Neuronal stem cell (in vitro differentiated cells): Measurements from ENCODE around the gene NANOS2.
A peak's percentile ranks its signal among the peaks of the same experiment; 100 is the strongest.

Experiments used
- DNase-seq: peaks from one replicate; pipeline ENCODE4 v3.0.0-alpha.2; 2013; ENCODE audit warnings: low spot score
- H2AFZ ChIP-seq: one replicate; pipeline ENCODE4 v1.6.1; 2013; ENCODE audit warnings: mild to moderate bottlenecking, low read length, inconsistent platforms
- H2AK5ac ChIP-seq: 2 replicates; pipeline ENCODE4 v1.6.1; 2013; ENCODE audit warnings: low read depth, mild to moderate bottlenecking, inconsistent platforms, low read length, moderate library complexity, mixed read lengths
- H2BK120ac ChIP-seq: 2 replicates; pipeline ENCODE4 v1.6.1; 2013; ENCODE audit warnings: low read depth, mild to moderate bottlenecking, inconsistent platforms, low read length, moderate library complexity, mixed read lengths
- H2BK12ac ChIP-seq: one replicate; pipeline ENCODE4 v1.6.1; 2013; ENCODE audit warnings: low read length, inconsistent platforms
- H2BK15ac ChIP-seq: 2 replicates; pipeline ENCODE4 v1.6.1; 2013; ENCODE audit warnings: mild to moderate bottlenecking, low read length, inconsistent platforms, mixed read lengths
- H2BK5ac ChIP-seq: one replicate; pipeline ENCODE4 v1.6.1; 2013; ENCODE audit warnings: inconsistent platforms, mild to moderate bottlenecking, low read length, moderate library complexity
- H3K14ac ChIP-seq: one replicate; pipeline ENCODE4 v1.6.1; 2013; ENCODE audit warnings: low read length, inconsistent platforms
- H3K18ac ChIP-seq: 2 replicates; pipeline ENCODE4 v1.6.1; 2013; ENCODE audit warnings: low read length, inconsistent platforms
- H3K23ac ChIP-seq: 2 replicates; pipeline ENCODE4 v1.6.1; 2013; ENCODE audit warnings: low read depth, mild to moderate bottlenecking, mixed read lengths, low read length, inconsistent platforms; ENCODE audit not compliant: poor library complexity
- H3K27ac ChIP-seq: replicated peaks from 3 replicates; pipeline ENCODE4 v1.5.1; 2013; ENCODE audit warnings: low read length, inconsistent platforms
- H3K27me3 ChIP-seq, 3 experiments: 2 replicates each; pipeline ENCODE4 v1.6.1; 2013; ENCODE audit warnings: low read length in 3 of 3, mild to moderate bottlenecking in 2 of 3, inconsistent platforms in 1 of 3, low read depth in 1 of 3, mixed read lengths in 1 of 3, moderate library complexity in 1 of 3; ENCODE audit not compliant: control insufficient read depth in 3 of 3, insufficient read depth in 3 of 3
- H3K36me3 ChIP-seq, 2 donors: replicated peaks in 1 of 2; 2 replicates each; pipeline ENCODE4 v1.6.1; 2013; ENCODE audit warnings: low read length in 2 of 2; ENCODE audit not compliant: control insufficient read depth in 2 of 2, insufficient read depth in 2 of 2
- H3K4ac ChIP-seq: 2 replicates; pipeline ENCODE4 v1.6.1; 2013; ENCODE audit warnings: inconsistent platforms, mild to moderate bottlenecking, low read length, moderate library complexity
- H3K4me1 ChIP-seq, 2 donors: 1 replicate in 1 of 2; 2 replicates in 1 of 2; pipeline ENCODE4 v1.6.1; 2013; ENCODE audit warnings: low read length in 2 of 2, low read depth in 1 of 2; ENCODE audit not compliant: control insufficient read depth in 2 of 2, insufficient read depth in 1 of 2
- H3K4me2 ChIP-seq: one replicate; pipeline ENCODE4 v1.6.1; 2013; ENCODE audit warnings: mild to moderate bottlenecking, low read length, inconsistent platforms; ENCODE audit not compliant: insufficient read depth, poor library complexity, severe bottlenecking
- H3K4me3 ChIP-seq, 2 donors: 2 replicates each; pipeline ENCODE4 v1.5.1; 2013; ENCODE audit warnings: low read length in 2 of 2, mild to moderate bottlenecking in 2 of 2, inconsistent platforms in 1 of 2, moderate library complexity in 1 of 2
- H3K79me1 ChIP-seq: one replicate; pipeline ENCODE4 v1.6.1; 2013; ENCODE audit warnings: low read depth, mild to moderate bottlenecking, inconsistent platforms, low read length, moderate library complexity
- H3K9ac ChIP-seq: one replicate; pipeline ENCODE4 v1.6.1; 2013; ENCODE audit warnings: mild to moderate bottlenecking, low read depth, low read length, inconsistent platforms; ENCODE audit not compliant: poor library complexity
- H3K9me3 ChIP-seq, 2 donors: replicated peaks in 1 of 2; 2 replicates each; pipeline versions ENCODE3 to v1.6.1; 2013; ENCODE audit warnings: low read length in 2 of 2, mild to moderate bottlenecking in 2 of 2, inconsistent platforms in 1 of 2, low read depth in 1 of 2, mixed read lengths in 1 of 2, moderate library complexity in 1 of 2; ENCODE audit not compliant: control insufficient read depth in 2 of 2, insufficient read depth in 1 of 2
- H4K8ac ChIP-seq: one replicate; pipeline ENCODE4 v1.6.1; 2013; ENCODE audit warnings: low read depth, mild to moderate bottlenecking, inconsistent platforms, low read length, moderate library complexity
- H4K91ac ChIP-seq: one replicate; pipeline ENCODE4 v1.6.1; 2013; ENCODE audit warnings: low read length, low read depth, mild to moderate bottlenecking, inconsistent platforms; ENCODE audit not compliant: poor library complexity
- WGBS, 2 donors: extraction: QIAGEN DNeasy Blood & Tissue Kit; methylation state at CpG; one replicate each; pipeline ENCODE4 v1.1.7; 2013; ENCODE audit warnings: missing lambda C conversion rate in 2 of 2, mixed read lengths in 1 of 2; ENCODE audit not compliant: insufficient read length in 2 of 2, insufficient replicate concordance in 1 of 2; ENCODE audit errors: extremely low coverage in 2 of 2; 5-methylcytosine and 5-hydroxymethylcytosine counted together

Gene NANOS2

DNA sequence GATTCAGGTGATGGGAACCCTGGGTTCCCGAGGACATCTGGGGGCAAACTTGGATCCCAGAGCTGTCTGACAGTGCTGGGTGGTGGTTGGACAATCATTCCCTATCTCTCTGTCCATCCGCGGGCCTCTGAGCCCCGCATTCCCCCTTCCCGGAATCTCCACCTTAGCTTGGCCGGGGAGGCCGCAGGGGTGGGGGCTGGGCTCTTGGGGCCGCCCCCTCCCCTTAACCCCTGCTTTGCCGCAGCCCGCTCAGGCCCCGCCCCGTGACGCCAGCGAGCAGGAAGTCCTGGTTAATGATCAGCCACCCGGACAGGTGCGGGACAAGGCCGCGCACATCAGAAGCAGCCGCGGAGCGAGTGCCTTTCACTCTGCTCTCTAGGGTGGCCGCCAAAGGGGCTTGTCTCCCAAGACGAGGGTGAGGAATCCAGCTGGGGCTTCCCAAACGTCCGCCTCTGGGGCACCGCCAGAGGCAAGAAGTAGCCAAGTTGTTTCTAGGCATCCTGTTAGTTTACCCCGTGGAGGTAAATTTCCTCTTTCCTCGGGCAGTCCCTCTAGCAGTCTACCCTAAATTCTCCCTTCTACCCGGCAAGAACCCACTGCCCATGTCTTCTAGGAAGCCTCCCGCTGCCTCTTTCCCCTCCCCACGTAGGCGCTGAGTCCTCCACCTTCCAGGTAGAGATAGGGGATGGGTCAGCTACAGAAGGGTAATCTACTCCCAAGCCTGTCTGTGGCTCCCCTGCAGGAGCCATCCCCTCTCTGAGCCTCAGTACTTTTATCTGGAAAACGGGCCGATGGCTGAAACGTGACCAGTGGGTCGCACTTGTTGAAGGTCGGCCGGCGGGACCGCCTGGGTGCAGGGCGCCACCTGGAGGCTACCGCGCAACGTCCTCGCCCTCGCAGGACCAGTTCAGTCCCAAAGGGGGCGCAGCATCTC, 31.7 kb downstream of the NANOS2 start:
- peak; percentile 79 for DNase-seq
- Histone ChIP-seq H3K4me3 (peak overlapping the region in 1 of 2 donors; percentile 70), H2BK5ac (no peak overlapping the region), H2AFZ (no peak overlapping the region), H3K27ac (no peak overlapping the region), H3K4me2 (peak overlapping the region; percentile 71), H3K79me1 (peaks cover 13% of the 10 kb centered on the region), H3K36me3 (peaks cover 9 to 21% of the 10 kb centered on the region in 2 donors), H3K18ac (peak overlapping the region; percentile 78), H3K14ac (no peak overlapping the region), H3K9ac (peak overlapping the region; percentile 73), H3K27me3 (no peaks in the 10 kb centered on the region), H4K8ac (peak overlapping the region; percentile 19), H2BK120ac (no peak overlapping the region), H3K4me1 (peaks cover 13 to 18% of the 10 kb centered on the region in 2 donors), H4K91ac (no peak overlapping the region), H3K23ac (peak overlapping the region; percentile 81), H2BK15ac (peak overlapping the region; percentile 46), H2BK12ac (no peak overlapping the region), H3K4ac (no peak overlapping the region), H2AK5ac (peak overlapping the region; percentile 35), H3K9me3 (peaks cover 0 to 4% of the 10 kb centered on the region in 2 donors)
- no CpG with 5 or more reads among the region's 47 CpGs for WGBS, 2 donors

DNA sequence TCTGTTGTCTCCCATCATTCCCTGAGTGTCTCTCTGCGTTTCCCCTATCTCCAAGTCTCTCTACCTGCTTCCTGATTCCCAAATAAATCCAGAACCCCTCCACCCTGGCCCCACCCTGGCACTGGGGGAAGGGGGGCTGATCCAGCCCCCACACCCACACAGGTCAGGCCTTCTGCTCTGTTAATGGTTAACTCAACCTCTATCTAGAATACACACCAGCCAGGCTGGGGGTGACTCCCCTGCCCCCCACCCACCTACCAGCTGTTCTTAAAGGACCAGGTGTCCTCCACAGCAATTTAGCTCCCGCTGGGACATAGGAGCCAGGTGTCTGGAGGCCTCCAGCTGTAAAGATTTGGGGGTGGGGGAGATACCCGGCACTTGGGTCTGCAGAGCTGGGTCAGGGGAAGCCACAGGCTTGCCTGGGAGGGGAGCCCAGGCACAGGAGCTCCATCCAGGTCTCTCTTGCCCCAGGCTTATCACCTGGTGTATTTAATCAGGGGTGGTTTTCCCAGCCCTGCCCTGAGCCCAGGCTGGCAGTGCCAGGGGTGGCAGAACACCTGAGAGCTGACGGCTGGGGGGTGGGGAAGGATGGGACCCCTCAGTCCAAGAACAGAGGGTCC, 32.6 kb downstream of the NANOS2 start:
- peak overlapping the region; percentile 71 for H3K4me2 ChIP-seq
- peak overlapping the region in 1 of 2 donors; percentile 59 for H3K4me3 ChIP-seq
- H3K36me3 ChIP-seq = peaks cover 9 to 21% of the 10 kb centered on the region in 2 donors
- peak overlapping the region; percentile 73 for H3K9ac ChIP-seq
- no peak overlapping the region for H4K91ac ChIP-seq
- no peak overlapping the region for H2AFZ ChIP-seq
- no peak for DNase-seq
- H3K23ac ChIP-seq = peak overlapping the region; percentile 0
- H2AK5ac ChIP-seq = peak overlapping the region; percentile 35
- H3K27me3 ChIP-seq = no peaks in the 10 kb centered on the region
- H3K4me1 ChIP-seq = peaks cover 17 to 18% of the 10 kb centered on the region in 2 donors
- H3K18ac ChIP-seq = peak overlapping the region; percentile 78
- H2BK5ac ChIP-seq = no peak overlapping the region
- peak overlapping the region; percentile 46 for H2BK15ac ChIP-seq
- H3K79me1 ChIP-seq = peaks cover 13% of the 10 kb centered on the region
- H3K27ac ChIP-seq = no peak overlapping the region
- no peak overlapping the region for H3K4ac ChIP-seq
- WGBS, 2 donors = no CpG with 5 or more reads among the region's 4 CpGs
- no peak overlapping the region for H2BK12ac ChIP-seq
- H3K14ac ChIP-seq = no peak overlapping the region
- no peak overlapping the region for H2BK120ac ChIP-seq
- no peak overlapping the region for H4K8ac ChIP-seq
- peaks cover 0 to 4% of the 10 kb centered on the region in 2 donors for H3K9me3 ChIP-seq

DNA sequence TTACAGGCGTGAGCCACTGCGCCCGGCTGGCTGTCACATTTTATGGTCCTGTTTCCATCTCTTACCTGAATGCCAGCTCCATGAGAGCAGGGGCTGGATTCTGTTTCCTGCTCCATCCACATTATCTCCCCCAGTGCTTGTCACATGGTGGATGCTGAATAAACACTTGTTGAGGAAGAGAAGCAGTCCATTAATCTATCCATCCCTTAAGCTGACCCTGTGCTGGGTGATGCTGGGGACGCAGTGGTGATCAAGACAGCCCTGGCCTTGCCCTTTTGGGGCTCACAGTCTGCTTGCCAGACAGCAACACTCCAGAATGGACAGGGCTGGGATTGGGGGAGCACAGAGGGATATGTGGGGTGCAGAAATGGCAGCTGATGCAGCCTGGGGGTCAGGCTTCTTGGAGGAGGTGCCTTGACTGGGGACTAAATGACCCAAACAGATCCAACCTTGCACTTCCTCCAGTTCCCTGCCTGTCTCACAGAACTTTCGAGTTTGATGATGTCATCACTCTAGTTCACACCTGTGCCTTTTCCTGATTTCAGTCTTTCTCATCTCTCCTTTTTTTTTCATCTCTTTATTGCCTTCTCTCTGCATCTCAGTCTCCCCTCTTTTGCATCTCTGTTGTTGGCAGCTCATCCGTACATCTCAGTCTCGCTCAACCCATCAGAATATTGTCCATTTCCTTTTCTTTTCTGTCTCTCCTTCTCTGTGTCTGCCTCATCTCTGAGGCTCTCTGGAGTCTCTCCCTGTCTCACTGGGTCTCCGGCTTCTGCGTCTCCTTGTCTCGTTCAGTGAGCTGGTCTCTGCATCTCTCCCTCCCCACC, 33.3 kb downstream of the NANOS2 start:
- Histone ChIP-seq H3K4me1 (peaks cover 19 to 24% of the 10 kb centered on the region in 2 donors), H3K36me3 (peaks cover 9 to 21% of the 10 kb centered on the region in 2 donors), H3K14ac (no peak overlapping the region), H2AFZ (no peak overlapping the region), H3K4me3 (no peak overlapping the region), H3K4me2 (no peak overlapping the region), H3K27me3 (no peaks in the 10 kb centered on the region), H2BK120ac (no peak overlapping the region), H3K23ac (peak overlapping the region; percentile 17), H2BK5ac (no peak overlapping the region), H3K27ac (no peak overlapping the region), H3K9ac (no peak overlapping the region), H4K8ac (no peak overlapping the region), H3K9me3 (peaks cover 0 to 4% of the 10 kb centered on the region in 2 donors), H4K91ac (no peak overlapping the region), H2AK5ac (peak overlapping the region; percentile 81), H3K4ac (no peak overlapping the region), H3K79me1 (peaks cover 13% of the 10 kb centered on the region), H3K18ac (peak overlapping the region; percentile 27), H2BK15ac (peak overlapping the region; percentile 93), H2BK12ac (no peak overlapping the region)
- WGBS, 2 donors = no CpG with 5 or more reads among the region's 10 CpGs
- DNase-seq = no peak
